GM21737 (cell line): Measurements from ENCODE around the gene CSNK1A1.
A peak's percentile ranks its signal among the peaks of the same experiment; 100 is the strongest.
"Not testable (repeated sequence)": the region's sequence is repeated elsewhere in the genome, so short reads cannot be mapped to it uniquely, and the experiment has no call there.

Experiments
- ATAC-seq: cut with Tn5 transposase; IDR thresholded peaks from one replicate; pipeline ENCODE4 v1.9.1; 2021; ENCODE audit warnings: mild to moderate bottlenecking, moderate library complexity; ENCODE audit not compliant: unreplicated experiment

The CSNK1A1 gene

GRCh38 chr5:149551227-149552037 is at the start of gene CSNK1A1:
CSNK1A1 (minus strand) TSS chr5:149551439; CDS start chr5:149550964, 475 bp downstream.
- ATAC-seq: peak; percentile 91

- ATAC-seq: no peak
These were observed 49.7 kb upstream of the CSNK1A1 start for GRCh38 chr5:149600932-149601331.

- no peak for ATAC-seq
These were observed 48.1 kb upstream of the CSNK1A1 start for GRCh38 chr5:149599375-149599774.

- ATAC-seq: no peak
These were observed 47.7 kb upstream of the CSNK1A1 start for GRCh38 chr5:149598966-149599365.

- ATAC-seq: not testable (repeated sequence)
These were observed 47.0 kb upstream of the CSNK1A1 start for GRCh38 chr5:149598234-149598633.

- no peak for ATAC-seq
These were observed 46.4 kb upstream of the CSNK1A1 start for GRCh38 chr5:149597618-149598017.

GRCh38 chr5:149596712-149597111 is 45.5 kb upstream of the CSNK1A1 start:
- ATAC-seq: no peak

- not testable (repeated sequence) for ATAC-seq
These were observed 43.9 kb upstream of the CSNK1A1 start for GRCh38 chr5:149595105-149595504.

GRCh38 chr5:149594206-149594895 is 43.1 kb upstream of the CSNK1A1 start:
- no peak for ATAC-seq

GRCh38 chr5:149593370-149593769 is 42.1 kb upstream of the CSNK1A1 start:
- ATAC-seq: no peak

GRCh38 chr5:149588936-149589335 is 37.7 kb upstream of the CSNK1A1 start:
- no peak for ATAC-seq

GRCh38 chr5:149586708-149587318 is 35.6 kb upstream of the CSNK1A1 start:
- no peak for ATAC-seq

- no peak for ATAC-seq
These were observed 34.7 kb upstream of the CSNK1A1 start for GRCh38 chr5:149585910-149586309.

- ATAC-seq: no peak
These were observed 32.9 kb upstream of the CSNK1A1 start for GRCh38 chr5:149584121-149584520.

- ATAC-seq: no peak
These were observed 32.2 kb upstream of the CSNK1A1 start for GRCh38 chr5:149583394-149583793.

- no peak for ATAC-seq
These were observed 30.9 kb upstream of the CSNK1A1 start for GRCh38 chr5:149581931-149582768.

GRCh38 chr5:149581192-149581861 is 30.1 kb upstream of the CSNK1A1 start, which contains the start of gene ARHGEF37:
ARHGEF37 (plus strand) TSS chr5:149581498; CDS start chr5:149597770, 16,272 bp downstream.
- ATAC-seq: no peak

GRCh38 chr5:149580808-149581191 is 29.6 kb upstream of the CSNK1A1 start:
- ATAC-seq: no peak

GRCh38 chr5:149578896-149579295 is 27.7 kb upstream of the CSNK1A1 start:
- ATAC-seq: no peak

GRCh38 chr5:149576021-149576420 is 24.8 kb upstream of the CSNK1A1 start:
- ATAC-seq: no peak
